ENCODE measurements around the gene EDEM1.
"Not testable (repeated sequence)": the region's sequence is repeated elsewhere in the genome, so short reads cannot be mapped to it uniquely, and the experiment has no call there.

The EDEM1 gene

GRCh38 chr3:5181469-5182141 is 5.9 kb upstream of the EDEM1 start:
- DNase-seq = no peak

- DNase-seq = not testable (repeated sequence)
Measured at GRCh38 chr3:5183714-5184113, 3.8 kb upstream of the EDEM1 start.

GRCh38 chr3:5184499-5184898 is 3.0 kb upstream of the EDEM1 start:
- no peak for DNase-seq

- DNase-seq = no peak
Measured at GRCh38 chr3:5185093-5185673, 2.3 kb upstream of the EDEM1 start.

GRCh38 chr3:5186089-5186857 is 1.2 kb upstream of the EDEM1 start:
- no peak for DNase-seq

GRCh38 chr3:5186858-5187155 is 700 bp upstream of the EDEM1 start:
- no peak for DNase-seq

- DNase-seq = no peak
Measured at GRCh38 chr3:5187920-5188418, 462 bp downstream of the EDEM1 start.

- peak; percentile 4 for DNase-seq
Measured at GRCh38 chr3:5188419-5189221, 1.1 kb downstream of the EDEM1 start.

GRCh38 chr3:5190147-5190791 is 2.8 kb downstream of the EDEM1 start:
- DNase-seq = no peak

- DNase-seq = no peak
Measured at GRCh38 chr3:5191555-5192304, 4.2 kb downstream of the EDEM1 start.

- no peak for DNase-seq
Measured at GRCh38 chr3:5192571-5193365, 5.3 kb downstream of the EDEM1 start.

GRCh38 chr3:5194341-5194740 is 6.8 kb downstream of the EDEM1 start:
- DNase-seq = no peak

- DNase-seq = no peak
Measured at GRCh38 chr3:5194801-5195509, 7.4 kb downstream of the EDEM1 start.

- DNase-seq = no peak
Measured at GRCh38 chr3:5195605-5196004, 8.1 kb downstream of the EDEM1 start.

- DNase-seq = no peak
Measured at GRCh38 chr3:5197022-5197421, 9.5 kb downstream of the EDEM1 start.

- no peak for DNase-seq
Measured at GRCh38 chr3:5197470-5198312, 10.2 kb downstream of the EDEM1 start.

GRCh38 chr3:5198313-5198677 is 10.8 kb downstream of the EDEM1 start:
- no peak for DNase-seq

- no peak for DNase-seq
Measured at GRCh38 chr3:5198986-5199731, 11.7 kb downstream of the EDEM1 start.

GRCh38 chr3:5201536-5201935 is 14.0 kb downstream of the EDEM1 start:
- no peak for DNase-seq
